Activated T-cell treated with anti-CD3 and anti-CD28 coated beads, Interleukin-2, amount 50 U/mL, for 1 hour (primary cell): ENCODE measurements around the gene EMP2.
"Not testable (repeated sequence)": the region's sequence is repeated elsewhere in the genome, so short reads cannot be mapped to it uniquely, and the experiment has no call there.

Experiments
- DNase-seq: peaks from one replicate; pipeline ENCODE4 v3.0.0-alpha.2; 2020

Gene EMP2

GRCh38 chr16:10547708-10548107 lies 32.7 kb downstream of the EMP2 start:
- no peak for DNase-seq

GRCh38 chr16:10543231-10543977 lies 37.0 kb downstream of the EMP2 start:
- DNase-seq: no peak

GRCh38 chr16:10541366-10541765 lies 39.0 kb downstream of the EMP2 start:
- no peak for DNase-seq

- no peak for DNase-seq
Observed at GRCh38 chr16:10539793-10540192, 40.6 kb downstream of the EMP2 start.

GRCh38 chr16:10539236-10539635 lies 41.2 kb downstream of the EMP2 start:
- DNase-seq: no peak

- DNase-seq: no peak
Observed at GRCh38 chr16:10538583-10538982, 41.8 kb downstream of the EMP2 start.

GRCh38 chr16:10537946-10538345 lies 42.5 kb downstream of the EMP2 start:
- DNase-seq: no peak

- DNase-seq: no peak
Observed at GRCh38 chr16:10536814-10537389, 43.5 kb downstream of the EMP2 start.

GRCh38 chr16:10536328-10536727 lies 44.1 kb downstream of the EMP2 start:
- DNase-seq: not testable (repeated sequence)

- DNase-seq: no peak
Observed at GRCh38 chr16:10535461-10535860, 44.9 kb downstream of the EMP2 start.

GRCh38 chr16:10534748-10535147 lies 45.6 kb downstream of the EMP2 start:
- no peak for DNase-seq

- not testable (repeated sequence) for DNase-seq
Observed at GRCh38 chr16:10533612-10534011, 46.8 kb downstream of the EMP2 start.

GRCh38 chr16:10531582-10531981 lies 48.8 kb downstream of the EMP2 start:
- no peak for DNase-seq

GRCh38 chr16:10530685-10531084 lies 49.7 kb downstream of the EMP2 start:
- DNase-seq: no peak

GRCh38 chr16:10529895-10530669 lies 50.3 kb downstream of the EMP2 start:
- DNase-seq: no peak

- DNase-seq: no peak
Observed at GRCh38 chr16:10528635-10529034, 51.8 kb downstream of the EMP2 start.

GRCh38 chr16:10526962-10527361 lies 53.4 kb downstream of the EMP2 start:
- no peak for DNase-seq

- DNase-seq: no peak
Observed at GRCh38 chr16:10525214-10525825, 55.1 kb downstream of the EMP2 start.

GRCh38 chr16:10522966-10523365 lies 57.4 kb downstream of the EMP2 start:
- DNase-seq: no peak

GRCh38 chr16:10521681-10522274 lies 58.6 kb downstream of the EMP2 start:
- peak; percentile 19 for DNase-seq

GRCh38 chr16:10520869-10521578 lies 59.4 kb downstream of the EMP2 start:
- DNase-seq: no peak
